Left lung (tissue), 10 donors: ENCODE measurements around the gene THAP8. TPM values are rescaled to one million over a fixed set of nuclear protein-coding genes. Genes with fewer than 3 reads are reported as not detected.

Experiments
- ATAC-seq: fragments of 200-7000 bp; cut with Tn5 transposase; one replicate; pipeline ENCODE4 v1.9.1; 2020; ENCODE audit warnings: moderate library complexity
- DNase-seq, 4 donors: peaks; one replicate each; pipeline ENCODE4 v3.0.0-alpha.2; 2013 to 2020
- H3K27ac ChIP-seq, 2 donors: fragments of 200-600 bp; sonication (generic) in 1 of 2; one replicate each; pipeline versions ENCODE4 v1.5.0 to v1.8.0; 2020 to 2021
- H3K27me3 ChIP-seq, 2 donors: fragments of 200-600 bp; sonication (generic) in 1 of 2; one replicate each; pipeline versions ENCODE4 v1.5.0 to v1.8.0; 2020 to 2021
- H3K36me3 ChIP-seq, 2 donors: fragments of 200-600 bp; sonication (generic) in 1 of 2; one replicate each; pipeline versions ENCODE4 v1.5.0 to v1.8.0; 2020 to 2021
- H3K4me1 ChIP-seq, 2 donors: fragments of 200-600 bp; one replicate each; pipeline ENCODE4 v1.8.0; 2021
- H3K4me3 ChIP-seq, 2 donors: fragments of 200-600 bp; sonication (generic) in 1 of 2; one replicate each; pipeline versions ENCODE4 v1.5.0 to v1.8.0; 2020 to 2021; ENCODE audit warnings: mild to moderate bottlenecking in 1 of 2
- H3K9me3 ChIP-seq, 2 donors: fragments of 200-600 bp; sonication (generic) in 1 of 2; one replicate each; pipeline versions ENCODE4 v1.5.0 to v1.8.0; 2020 to 2021
- CTCF ChIP-seq, 2 donors: fragments of 200-600 bp; sonication (generic) in 1 of 2; IDR thresholded peaks; one replicate each; pipeline versions ENCODE4 v1.5.0 to v1.8.0; 2021; ENCODE audit warnings: antibody characterized with exemption in 2 of 2
- intact Hi-C, 2 donors: fragments of 100-400 bp; cut with DNase I; formaldehyde crosslinking; loops; one replicate each; pipeline versions ENCODE4 v1.11.2 to v1.14.2; 2022
- polyA plus RNA-seq, 6 donors: library from polyadenylated mRNA; unstranded; fragments of 120-200 nt; gene quantifications; one replicate each; pipeline ENCODE4 v1.2.1, GENCODE V29; 2013; ENCODE audit not compliant: insufficient read length in 6 of 6
- total RNA-seq, 2 donors: library from RNA; stranded (reverse); fragmentation: NEBNext Ultra II Directional; extraction: Animal tissue kit (Norgen Biotek cat#: 25700); gene quantifications; one replicate each; pipeline ENCODE4 v1.2.1, GENCODE V29; 2021
- donor health status: DM: no; HTN: yes; CAD: no.
- donor health status: DM: no; HTN: no; CAD: no.

The THAP8 gene
- total and polyA plus RNA-seq, 8 donors = 5.7 to 8.4 (median 7.1) TPM

GRCh38 chr19:36040495-36040894 is 13.6 kb downstream of the THAP8 start:
- Histone ChIP-seq H3K27ac (no peak overlapping the region), H3K36me3 (peaks cover 0 to 16% of the 10 kb centered on the region in 2 donors), H3K27me3 (no peaks in the 10 kb centered on the region), H3K9me3 (no peaks in the 10 kb centered on the region), H3K4me3 (no peak overlapping the region), H3K4me1 (peaks cover 0 to 6% of the 10 kb centered on the region in 2 donors)
- ATAC-seq = no peak
- no peak for DNase-seq
- intact Hi-C loops = no loop called here
- TF ChIP-seq CTCF (IDR thresholded peaks at IDR 0.05) = no peak

GRCh38 chr19:36032251-36033104 is 21.6 kb downstream of the THAP8 start, which contains the start of gene CLIP3:
Gene CLIP3 (minus strand): TSS chr19:36032873. CDS start chr19:36032357, 516 bp downstream.
- intact Hi-C loops = no loop called here
- peaks cover 0 to 9% of the 10 kb centered on the region in 2 donors for H3K36me3 ChIP-seq
- H3K27me3 ChIP-seq = peaks cover 0 to 16% of the 10 kb centered on the region in 2 donors
- H3K27ac ChIP-seq = no peak within 1 kb of the TSS
- H3K4me3 ChIP-seq = peak within 1 kb of the TSS; percentile 24 to 25
- TF ChIP-seq CTCF (IDR thresholded peaks at IDR 0.05) = no peak
- peak; percentile 78 for ATAC-seq
- H3K4me1 ChIP-seq = no peaks in the 10 kb centered on the region
- no peaks in the 10 kb centered on the region for H3K9me3 ChIP-seq
- peak in 3 of 4 donors; percentile 56 to 79 (median 58) for DNase-seq

- Histone ChIP-seq H3K27ac (no peak overlapping the region), H3K36me3 (peaks cover 0 to 19% of the 10 kb centered on the region in 2 donors), H3K27me3 (peaks cover 0 to 16% of the 10 kb centered on the region in 2 donors), H3K9me3 (no peaks in the 10 kb centered on the region), H3K4me1 (no peaks in the 10 kb centered on the region), H3K4me3 (no peak overlapping the region)
- ATAC-seq = no peak
- no peak for TF ChIP-seq CTCF (IDR thresholded peaks at IDR 0.05)
- DNase-seq = no peak
- intact Hi-C loops = no loop called here
Measured at GRCh38 chr19:36031308-36031707, 22.8 kb downstream of the THAP8 start.

GRCh38 chr19:36030264-36031148 is 23.6 kb downstream of the THAP8 start:
- Histone ChIP-seq H3K4me3 (no peak overlapping the region), H3K4me1 (no peaks in the 10 kb centered on the region), H3K9me3 (no peaks in the 10 kb centered on the region), H3K36me3 (peaks cover 0 to 19% of the 10 kb centered on the region in 2 donors), H3K27ac (no peak overlapping the region), H3K27me3 (peaks cover 0 to 16% of the 10 kb centered on the region in 2 donors)
- intact Hi-C loops = no loop called here
- ATAC-seq (no peak), DNase-seq (no peak)
- TF ChIP-seq CTCF (IDR thresholded peaks at IDR 0.05) = no peak
